Measurements from ENCODE around the gene HEXA. TPM values are rescaled to one million over a fixed set of nuclear protein-coding genes. Genes with fewer than 3 reads are reported as not detected.
A peak's percentile ranks its signal among the peaks of the same experiment; 100 is the strongest.
"Not testable (repeated sequence)": the region's sequence is repeated elsewhere in the genome, so short reads cannot be mapped to it uniquely, and the experiment has no call there.

The HEXA gene
- total RNA-seq (2014; rRNA removed; shearing (Covaris generic)): 89.2 and 128 TPM in 2 replicates

DNA sequence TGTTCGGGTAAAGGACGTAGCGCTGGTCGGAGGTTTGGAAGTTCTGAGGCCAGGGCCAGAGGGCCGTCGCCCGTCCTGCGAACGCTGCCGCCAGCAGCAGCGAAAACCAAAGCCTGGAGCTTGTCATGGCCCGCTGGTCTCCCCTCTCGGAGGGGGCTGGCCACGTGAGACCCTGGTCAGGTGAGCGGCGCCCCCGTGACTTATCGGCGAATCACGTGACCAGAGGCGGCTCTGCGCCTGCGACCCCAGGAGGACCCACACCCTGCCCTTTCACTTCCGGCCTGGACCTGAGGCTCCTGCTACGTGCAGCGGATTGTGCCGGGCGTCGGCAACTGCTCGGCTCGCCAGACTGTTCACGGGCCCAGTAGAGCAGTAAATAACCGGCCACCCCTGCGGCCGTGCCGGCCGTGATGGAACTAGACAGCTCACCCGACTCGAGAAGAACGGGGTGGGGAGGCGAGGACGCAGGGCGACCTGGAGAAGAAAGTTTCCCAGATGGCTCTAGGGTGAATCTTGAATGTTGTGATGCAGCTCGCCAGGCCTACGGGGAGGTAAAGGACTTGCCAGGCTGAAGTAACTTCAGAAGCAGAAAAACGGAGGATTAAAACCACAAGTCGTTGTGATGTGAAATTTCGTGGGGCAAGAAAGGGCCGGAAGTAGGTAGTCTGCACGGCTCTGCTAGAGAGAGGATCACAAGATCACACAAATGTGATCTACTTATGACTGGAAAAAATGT, at the start of gene HEXA:
TSS of gene HEXA (minus strand) at position 169 of the 736 bp plus-strand sequence. CDS start at position 127, 42 bp downstream.
- peak; percentile 96 for DNase-seq (ENCODE audit: low read depth)

DNA sequence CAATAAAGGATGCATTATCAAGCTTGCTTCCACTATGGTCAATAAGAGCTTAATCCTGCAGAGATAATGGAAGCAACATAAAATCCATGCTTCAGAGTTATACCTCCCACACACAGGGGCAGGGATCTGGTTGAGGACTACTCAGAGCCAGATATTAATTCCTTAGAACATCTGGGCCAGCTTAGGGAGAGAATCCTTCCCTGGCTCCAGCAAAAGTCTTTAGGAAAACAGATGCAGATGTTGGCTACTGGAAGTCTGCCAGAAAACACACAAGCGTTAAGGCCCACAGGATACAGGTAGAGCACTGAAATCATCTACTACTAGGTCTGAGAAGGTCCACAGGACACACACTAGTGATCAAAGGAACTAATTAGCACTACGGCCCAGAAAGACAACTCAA, 47.4 kb upstream of the HEXA start:
- no peak for DNase-seq (ENCODE audit: low read depth)

GRCh38 chr15:72421484-72421883, 45.7 kb upstream of the HEXA start:
- DNase-seq (ENCODE audit: low read depth): no peak

- no peak for DNase-seq (ENCODE audit: low read depth)
Observed at GRCh38 chr15:72420576-72420975, 44.8 kb upstream of the HEXA start.

- DNase-seq (ENCODE audit: low read depth): not testable (repeated sequence)
Observed at GRCh38 chr15:72419768-72420167, 44.0 kb upstream of the HEXA start.

- DNase-seq (ENCODE audit: low read depth): no peak
Observed at GRCh38 chr15:72415304-72415703, 39.5 kb upstream of the HEXA start.

- DNase-seq (ENCODE audit: low read depth): not testable (repeated sequence)
Observed at GRCh38 chr15:72413337-72413736, 37.5 kb upstream of the HEXA start.

GRCh38 chr15:72411544-72411943, 35.7 kb upstream of the HEXA start:
- no peak for DNase-seq (ENCODE audit: low read depth)

GRCh38 chr15:72411111-72411510, 35.3 kb upstream of the HEXA start:
- no peak for DNase-seq (ENCODE audit: low read depth)

DNA sequence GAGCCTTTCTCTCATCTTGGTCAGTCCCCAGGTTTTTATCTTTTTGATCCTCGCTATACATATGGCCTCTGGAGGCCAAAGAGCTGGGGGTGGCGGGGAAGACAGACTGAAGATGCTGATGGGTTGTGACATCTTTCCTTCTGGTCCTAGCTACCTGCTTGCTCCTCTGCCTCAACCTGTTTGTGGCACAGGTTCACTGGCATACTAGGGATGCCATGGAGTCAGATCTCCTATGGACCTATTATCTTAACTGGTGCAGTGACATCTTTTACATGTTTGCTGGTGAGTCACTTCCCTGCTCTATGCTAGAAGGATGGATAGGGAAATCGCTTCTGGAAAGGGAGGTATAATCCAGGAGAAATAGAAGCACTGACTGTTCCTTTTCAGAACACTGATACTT, 31.1 kb upstream of the HEXA start:
- no peak for DNase-seq (ENCODE audit: low read depth)

DNA sequence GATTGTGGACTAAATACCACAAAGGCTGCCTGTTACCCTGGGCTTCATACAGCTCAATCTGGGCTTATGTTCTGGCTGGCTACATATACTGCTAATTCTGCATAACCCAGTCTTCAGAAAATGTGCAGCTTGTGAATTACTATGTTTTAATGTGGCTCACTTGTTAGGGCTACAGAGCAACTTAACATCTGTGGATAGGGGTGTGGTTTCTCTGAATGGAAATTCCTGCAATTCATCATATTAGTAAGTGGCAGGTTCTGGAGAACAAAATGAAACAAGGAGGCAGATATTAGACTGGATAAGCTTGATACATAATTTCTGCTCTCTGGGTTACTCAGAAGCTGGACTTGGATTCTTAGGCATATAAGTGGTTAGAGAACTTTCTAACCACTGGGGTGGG, 29.0 kb upstream of the HEXA start:
- no peak for DNase-seq (ENCODE audit: low read depth)

- no peak for DNase-seq (ENCODE audit: low read depth)
Observed at GRCh38 chr15:72404356-72404755, 28.5 kb upstream of the HEXA start.

- DNase-seq (ENCODE audit: low read depth): no peak
Observed at GRCh38 chr15:72402726-72403125, 26.9 kb upstream of the HEXA start.

- no peak for DNase-seq (ENCODE audit: low read depth)
Observed at GRCh38 chr15:72398648-72399047, 22.8 kb upstream of the HEXA start.

- no peak for DNase-seq (ENCODE audit: low read depth)
Observed at GRCh38 chr15:72397796-72398588, 22.2 kb upstream of the HEXA start, which contains the start of gene TMEM202. Gene TMEM202 (plus strand): TSS chr15:72398305. CDS start chr15:72398327, 22 bp downstream.

- DNase-seq (ENCODE audit: low read depth): not testable (repeated sequence)
Observed at GRCh38 chr15:72396331-72396730, 20.5 kb upstream of the HEXA start.

DNA sequence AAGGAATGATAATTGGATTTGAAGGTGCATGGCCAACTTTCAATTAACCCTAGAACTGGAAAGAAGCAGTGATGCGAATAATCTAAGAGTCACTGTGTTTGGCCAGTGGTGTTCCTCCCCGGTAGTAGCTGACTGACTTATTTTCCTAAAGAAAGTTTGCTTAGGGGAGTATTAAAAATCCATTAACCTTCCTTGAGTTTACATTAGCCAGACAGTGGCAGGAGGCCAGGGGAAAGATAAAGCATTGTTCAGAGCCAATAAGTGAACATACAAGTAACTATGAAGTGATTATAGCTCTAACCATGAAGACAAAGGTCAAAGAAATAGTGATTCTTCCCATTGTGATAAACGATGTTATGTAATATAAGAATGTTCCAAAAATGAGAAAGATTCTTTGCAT, 13.4 kb upstream of the HEXA start:
- DNase-seq (ENCODE audit: low read depth): no peak

DNA sequence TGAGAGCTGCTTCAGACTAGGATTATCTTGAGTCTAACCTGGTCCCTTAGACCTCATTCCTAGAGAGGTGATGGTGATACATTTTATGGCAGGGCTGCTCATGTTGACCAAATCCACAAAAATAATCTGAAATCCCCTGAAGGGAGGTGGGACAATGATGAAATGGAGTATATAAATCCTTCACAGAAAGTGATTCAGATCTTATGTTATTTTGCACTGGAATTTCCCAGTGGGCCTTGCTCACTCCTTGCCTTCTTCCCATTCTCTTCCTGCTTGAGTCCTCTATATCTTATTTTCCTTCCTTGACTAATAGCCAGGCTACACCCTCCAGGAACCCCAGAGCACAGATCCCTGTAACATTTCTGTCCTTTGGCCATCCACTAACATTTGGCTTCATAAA, 11.9 kb upstream of the HEXA start:
- no peak for DNase-seq (ENCODE audit: low read depth)

DNA sequence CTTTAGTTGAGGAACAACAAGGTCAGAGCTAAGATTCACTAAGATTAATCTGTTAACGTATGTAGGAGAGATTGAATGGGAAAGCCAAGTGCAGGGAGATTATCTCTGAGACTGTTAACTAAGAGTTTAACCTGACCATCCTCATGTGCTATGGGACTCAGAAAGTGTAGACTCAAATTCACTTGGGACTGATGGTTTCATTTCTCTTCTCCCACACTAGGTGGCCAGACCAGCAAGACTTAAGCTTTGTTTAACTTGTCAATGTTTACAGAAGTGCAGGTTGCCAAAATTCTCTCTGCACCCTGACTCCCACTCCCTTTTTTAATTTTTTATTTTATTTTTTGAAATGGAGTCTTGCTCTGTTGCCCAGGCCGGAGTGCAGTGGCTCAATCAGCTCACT, 6.3 kb upstream of the HEXA start:
- peak; percentile 21 for DNase-seq (ENCODE audit: low read depth)

GRCh38 chr15:72380743-72381142, 4.9 kb upstream of the HEXA start:
- no peak for DNase-seq (ENCODE audit: low read depth)

GRCh38 chr15:72379856-72380430, 4.1 kb upstream of the HEXA start:
- DNase-seq (ENCODE audit: low read depth): no peak

- not testable (repeated sequence) for DNase-seq (ENCODE audit: low read depth)
Observed at GRCh38 chr15:72379106-72379505, 3.3 kb upstream of the HEXA start.

DNA sequence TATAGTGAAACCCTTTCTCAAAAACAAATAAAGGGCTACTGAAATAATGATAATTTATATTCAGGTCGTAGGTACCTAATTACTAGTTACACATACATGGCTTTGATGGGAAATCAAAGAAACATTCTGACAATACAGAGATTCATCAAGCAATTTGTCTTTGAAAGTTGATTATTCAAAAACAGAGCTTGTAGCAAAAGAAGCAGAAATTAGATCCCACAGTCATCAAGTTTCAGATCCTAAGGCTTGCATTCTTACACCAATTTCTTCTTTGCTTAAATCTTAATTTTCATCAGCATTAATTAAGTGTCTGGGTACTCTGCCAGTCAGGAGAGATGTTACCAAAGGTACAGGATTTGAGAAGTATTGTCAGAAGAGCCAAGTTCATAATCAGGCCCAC, 1.5 kb upstream of the HEXA start:
- DNase-seq (ENCODE audit: low read depth): no peak
